Epithelial cell of esophagus (primary cell): ENCODE data around the gene SLC28A3.

Source experiments
- DNase-seq: peaks from one replicate; pipeline ENCODE4 v3.0.0; 2010; ENCODE audit warnings: low read depth
- H3K4me3 ChIP-seq: 2 replicates; pipeline ENCODE4 v1.5.1; 2011; ENCODE audit warnings: mild to moderate bottlenecking, low read length, control low read depth
- CTCF ChIP-seq: IDR thresholded peaks from 2 replicates; pipeline ENCODE4 v1.5.1; 2011; ENCODE audit warnings: low read depth, mild to moderate bottlenecking, low read length, control low read depth, inconsistent platforms; ENCODE audit not compliant: insufficient read depth; ENCODE audit errors: missing control alignments

SLC28A3 gene

GRCh38 chr9:84293001-84293798, 47.4 kb downstream of the SLC28A3 start:
- no peak for TF ChIP-seq CTCF
- no peak for DNase-seq
- no peak overlapping the region for H3K4me3 ChIP-seq

GRCh38 chr9:84285381-84285780, 55.2 kb downstream of the SLC28A3 start:
- no peak for TF ChIP-seq CTCF
- H3K4me3 ChIP-seq, result no peak overlapping the region
- no peak for DNase-seq

- no peak for DNase-seq
- no peak for TF ChIP-seq CTCF
- H3K4me3 ChIP-seq, result no peak overlapping the region
Observed at GRCh38 chr9:84283946-84284345, 56.6 kb downstream of the SLC28A3 start.

GRCh38 chr9:84278130-84278529, 62.4 kb downstream of the SLC28A3 start:
- H3K4me3 ChIP-seq, result no peak overlapping the region
- DNase-seq, result peak; percentile 18
- TF ChIP-seq CTCF, result no peak

- DNase-seq, result peak; percentile 93
- H3K4me3 ChIP-seq, result no peak overlapping the region
- TF ChIP-seq CTCF, result no peak
Observed at GRCh38 chr9:84277646-84278045, 62.9 kb downstream of the SLC28A3 start.

- no peak overlapping the region for H3K4me3 ChIP-seq
- no peak for DNase-seq
- no peak for TF ChIP-seq CTCF
Observed at GRCh38 chr9:84276741-84277140, 63.8 kb downstream of the SLC28A3 start.
